ENCODE measurements around the gene IFNA2.

The IFNA2 gene

GRCh38 chr9:21404146-21404545 is 18.9 kb upstream of the IFNA2 start:
- H3K27ac ChIP-seq = no peak overlapping the region
- no peak for TF ChIP-seq CTCF (conservative IDR thresholded peaks at IDR 0.05; ENCODE audit: low read depth)
- POLR2A ChIA-PET (ENCODE audit: low non-redundant PET) = no interaction called here
- DNase-seq (ENCODE audit: low spot score) = no peak
- CTCF ChIA-PET = no interaction called here

- peak; percentile 42 for TF ChIP-seq CTCF (conservative IDR thresholded peaks at IDR 0.05; ENCODE audit: low read depth)
- H3K27ac ChIP-seq = no peak overlapping the region
- CTCF ChIA-PET = interaction anchor here (0.9 kb wide), 2 partner anchors 24 to 32 kb away, joined by 4 to 6 read pairs; no protein-coding TSS in a partner anchor
- POLR2A ChIA-PET (ENCODE audit: low non-redundant PET) = no interaction called here
- DNase-seq (ENCODE audit: low spot score) = no peak
Observed at GRCh38 chr9:21402386-21403251, 17.4 kb upstream of the IFNA2 start.

GRCh38 chr9:21399956-21400355 is 14.8 kb upstream of the IFNA2 start:
- POLR2A ChIA-PET (ENCODE audit: low non-redundant PET) = no interaction called here
- H3K27ac ChIP-seq = no peak overlapping the region
- no peak for DNase-seq (ENCODE audit: low spot score)
- no peak for TF ChIP-seq CTCF (conservative IDR thresholded peaks at IDR 0.05; ENCODE audit: low read depth)
- CTCF ChIA-PET = interaction anchor here (0.7 kb wide), 1 partner anchor 10 kb away, joined by 3 read pairs; no protein-coding TSS in a partner anchor

GRCh38 chr9:21398955-21399489 is 13.8 kb upstream of the IFNA2 start:
- no peak for DNase-seq (ENCODE audit: low spot score)
- ChIA-PET CTCF (interaction anchor here (0.6 to 0.7 kb wide), 2 partner anchors 10 to 214 kb away, joined by 3 read pairs; no protein-coding TSS in a partner anchor), POLR2A (ENCODE audit: low non-redundant PET) (no interaction called here)
- no peak overlapping the region for H3K27ac ChIP-seq
- no peak for TF ChIP-seq CTCF (conservative IDR thresholded peaks at IDR 0.05; ENCODE audit: low read depth)

- POLR2A ChIA-PET (ENCODE audit: low non-redundant PET) = no interaction called here
- H3K27ac ChIP-seq = no peak overlapping the region
- CTCF ChIA-PET = interaction anchor here (0.5 to 2.0 kb wide), 15 partner anchors 9 to 999 kb away, joined by 3 to 9 read pairs (median 4); partner anchors contain the start of gene IFNA2
- no peak for DNase-seq (ENCODE audit: low spot score)
- peak; percentile 72 for TF ChIP-seq CTCF (conservative IDR thresholded peaks at IDR 0.05; ENCODE audit: low read depth)
Observed at GRCh38 chr9:21395778-21396717, 10.8 kb upstream of the IFNA2 start.

- CTCF ChIA-PET = interaction anchor here (0.6 kb wide), 1 partner anchor 13 kb away, joined by 4 read pairs; no protein-coding TSS in a partner anchor
Observed at GRCh38 chr9:21392270-21392669, 7.1 kb upstream of the IFNA2 start.

More at GRCh38 chr9:21392270-21392669, 7.1 kb upstream of the IFNA2 start:
- POLR2A ChIA-PET (ENCODE audit: low non-redundant PET) = no interaction called here
- DNase-seq (ENCODE audit: low spot score) = no peak
- TF ChIP-seq CTCF (conservative IDR thresholded peaks at IDR 0.05; ENCODE audit: low read depth) = no peak
- no peak overlapping the region for H3K27ac ChIP-seq

Measured in RWPE1 (cell line).